Muscle layer of duodenum (tissue), 2 donors: Measurements from ENCODE around the gene CDKN2C.
"Not testable (repeated sequence)": the region's sequence is repeated elsewhere in the genome, so short reads cannot be mapped to it uniquely, and the experiment has no call there.

ENCODE experiments used
- H3K27ac ChIP-seq: one replicate; pipeline ENCODE4 v1.7.0; 2013; ENCODE audit warnings: mild to moderate bottlenecking, low read length
- H3K27me3 ChIP-seq: one replicate; pipeline ENCODE4 v1.7.0; 2013; ENCODE audit warnings: low read depth, mild to moderate bottlenecking, control low read depth, low read length
- H3K36me3 ChIP-seq, 2 donors: one replicate each; pipeline ENCODE4 v1.7.0; 2013; ENCODE audit warnings: low read length in 2 of 2, control low read depth in 1 of 2, mild to moderate bottlenecking in 1 of 2; ENCODE audit not compliant: insufficient read depth in 2 of 2, control insufficient read depth in 1 of 2
- H3K4me1 ChIP-seq, 2 donors: one replicate each; pipeline ENCODE4 v1.7.0; 2013; ENCODE audit warnings: low read length in 2 of 2, mild to moderate bottlenecking in 2 of 2, control low read depth in 1 of 2, moderate library complexity in 1 of 2; ENCODE audit not compliant: insufficient read depth in 2 of 2, control insufficient read depth in 1 of 2
- H3K4me3 ChIP-seq, 2 donors: one replicate each; pipeline ENCODE4 v1.7.0; 2013; ENCODE audit warnings: low read length in 2 of 2, low read depth in 1 of 2, mild to moderate bottlenecking in 1 of 2
- H3K9me3 ChIP-seq, 2 donors: one replicate each; pipeline ENCODE4 v1.7.0; 2013; ENCODE audit warnings: low read length in 2 of 2, control low read depth in 1 of 2, mild to moderate bottlenecking in 1 of 2; ENCODE audit not compliant: control insufficient read depth in 1 of 2
- donor health status: healthy.

Gene CDKN2C

GRCh38 chr1:50969611-50970508, at the start of gene CDKN2C:
CDKN2C (plus strand) TSS chr1:50970245; CDS start chr1:50970369, 124 bp downstream.
- peaks cover 0 to 5% of the 10 kb centered on the region in 2 donors for H3K4me1 ChIP-seq
- peak within 1 kb of the TSS; percentile 86 to 91 for H3K4me3 ChIP-seq
- H3K27ac ChIP-seq, result peak within 1 kb of the TSS; percentile 91
- peaks cover 0 to 5% of the 10 kb centered on the region in 2 donors for H3K36me3 ChIP-seq
- H3K9me3 ChIP-seq, result no peaks in the 10 kb centered on the region
- H3K27me3 ChIP-seq, result no peaks in the 10 kb centered on the region

- Histone ChIP-seq H3K27ac (no peak overlapping the region), H3K36me3 (no peaks in the 10 kb centered on the region), H3K9me3 (peaks cover 0 to 3% of the 10 kb centered on the region in 2 donors), H3K4me1 (no peaks in the 10 kb centered on the region), H3K27me3 (no peaks in the 10 kb centered on the region), H3K4me3 (no peak overlapping the region)
These were observed 49.6 kb upstream of the CDKN2C start for GRCh38 chr1:50920409-50920808.

GRCh38 chr1:50921029-50921428, 49.0 kb upstream of the CDKN2C start:
- no peak overlapping the region for H3K4me3 ChIP-seq
- no peaks in the 10 kb centered on the region for H3K4me1 ChIP-seq
- peaks cover 0 to 3% of the 10 kb centered on the region in 2 donors for H3K9me3 ChIP-seq
- no peaks in the 10 kb centered on the region for H3K27me3 ChIP-seq
- H3K27ac ChIP-seq, result no peak overlapping the region
- H3K36me3 ChIP-seq, result no peaks in the 10 kb centered on the region

GRCh38 chr1:50923564-50923963, 46.5 kb upstream of the CDKN2C start:
- H3K27ac ChIP-seq, result no peak overlapping the region
- H3K4me1 ChIP-seq, result no peaks in the 10 kb centered on the region
- H3K27me3 ChIP-seq, result no peaks in the 10 kb centered on the region
- no peaks in the 10 kb centered on the region for H3K36me3 ChIP-seq
- H3K9me3 ChIP-seq, result peaks cover 0 to 3% of the 10 kb centered on the region in 2 donors
- H3K4me3 ChIP-seq, result no peak overlapping the region

- no peaks in the 10 kb centered on the region for H3K4me1 ChIP-seq
- no peaks in the 10 kb centered on the region for H3K36me3 ChIP-seq
- H3K9me3 ChIP-seq, result no peaks in the 10 kb centered on the region
- H3K27me3 ChIP-seq, result no peaks in the 10 kb centered on the region
- no peak overlapping the region for H3K4me3 ChIP-seq
- no peak overlapping the region for H3K27ac ChIP-seq
These were observed 40.6 kb upstream of the CDKN2C start for GRCh38 chr1:50929376-50929958.

GRCh38 chr1:50930193-50930592, 39.9 kb upstream of the CDKN2C start:
- Histone ChIP-seq H3K4me3 (no peak overlapping the region), H3K4me1 (no peaks in the 10 kb centered on the region), H3K27me3 (no peaks in the 10 kb centered on the region), H3K9me3 (no peaks in the 10 kb centered on the region), H3K36me3 (no peaks in the 10 kb centered on the region), H3K27ac (no peak overlapping the region)

GRCh38 chr1:50930965-50931737, 38.9 kb upstream of the CDKN2C start:
- no peaks in the 10 kb centered on the region for H3K27me3 ChIP-seq
- H3K36me3 ChIP-seq, result no peaks in the 10 kb centered on the region
- H3K4me3 ChIP-seq, result no peak overlapping the region
- no peak overlapping the region for H3K27ac ChIP-seq
- no peaks in the 10 kb centered on the region for H3K4me1 ChIP-seq
- H3K9me3 ChIP-seq, result no peaks in the 10 kb centered on the region

GRCh38 chr1:50932043-50932442, 38.0 kb upstream of the CDKN2C start:
- H3K36me3 ChIP-seq, H3K4me3 ChIP-seq, H3K27me3 ChIP-seq, H3K4me1 ChIP-seq, H3K27ac ChIP-seq, H3K9me3 ChIP-seq: not testable (repeated sequence)

- H3K36me3 ChIP-seq, H3K4me3 ChIP-seq, H3K27me3 ChIP-seq, H3K4me1 ChIP-seq, H3K27ac ChIP-seq, H3K9me3 ChIP-seq: not testable (repeated sequence)
These were observed 36.3 kb upstream of the CDKN2C start for GRCh38 chr1:50933770-50934169.

GRCh38 chr1:50934838-50935237, 35.2 kb upstream of the CDKN2C start:
- Histone ChIP-seq H3K9me3 (no peaks in the 10 kb centered on the region), H3K27ac (no peak overlapping the region), H3K27me3 (no peaks in the 10 kb centered on the region), H3K36me3 (no peaks in the 10 kb centered on the region), H3K4me1 (no peaks in the 10 kb centered on the region), H3K4me3 (no peak overlapping the region)

GRCh38 chr1:50935276-50935675, 34.8 kb upstream of the CDKN2C start:
- H3K4me3 ChIP-seq, H3K9me3 ChIP-seq, H3K4me1 ChIP-seq: not testable (repeated sequence)

More at GRCh38 chr1:50935276-50935675, 34.8 kb upstream of the CDKN2C start:
- H3K27me3 ChIP-seq, H3K36me3 ChIP-seq, H3K27ac ChIP-seq: not testable (repeated sequence)
